Memory B cell (primary cell): ENCODE measurements around the gene UQCR11.
A peak's percentile ranks its signal among the peaks of the same experiment; 100 is the strongest.

ENCODE experiments used
- ATAC-seq: fragments of 150-1000 bp; cut with Tn5 transposase; 2 replicates; pipeline ENCODE4 v1.10.0; 2021; ENCODE audit warnings: low read depth, mild to moderate bottlenecking, moderate library complexity
- DNase-seq, 2 donors: peaks; one replicate each; pipeline ENCODE4 v3.0.0; 2022; ENCODE audit warnings: low spot score in 2 of 2
- H3K27ac Mint-ChIP-seq: one replicate; pipeline ENCODE4 v1.8.0; 2022; ENCODE audit warnings: mild to moderate bottlenecking, moderate library complexity, mixed read lengths
- H3K27me3 Mint-ChIP-seq: one replicate; pipeline ENCODE4 v1.8.0; 2022; ENCODE audit warnings: mixed read lengths
- H3K36me3 Mint-ChIP-seq: one replicate; pipeline ENCODE4 v1.8.0; 2022; ENCODE audit warnings: mild to moderate bottlenecking, mixed read lengths
- H3K4me1 Mint-ChIP-seq: one replicate; pipeline ENCODE4 v1.8.0; 2022; ENCODE audit warnings: mixed read lengths
- H3K4me3 Mint-ChIP-seq: one replicate; pipeline ENCODE4 v1.8.0; 2022; ENCODE audit warnings: mild to moderate bottlenecking, moderate library complexity, mixed read lengths
- H3K9me3 Mint-ChIP-seq: one replicate; pipeline ENCODE4 v1.8.0; 2022; ENCODE audit warnings: mixed read lengths

The UQCR11 gene

DNA sequence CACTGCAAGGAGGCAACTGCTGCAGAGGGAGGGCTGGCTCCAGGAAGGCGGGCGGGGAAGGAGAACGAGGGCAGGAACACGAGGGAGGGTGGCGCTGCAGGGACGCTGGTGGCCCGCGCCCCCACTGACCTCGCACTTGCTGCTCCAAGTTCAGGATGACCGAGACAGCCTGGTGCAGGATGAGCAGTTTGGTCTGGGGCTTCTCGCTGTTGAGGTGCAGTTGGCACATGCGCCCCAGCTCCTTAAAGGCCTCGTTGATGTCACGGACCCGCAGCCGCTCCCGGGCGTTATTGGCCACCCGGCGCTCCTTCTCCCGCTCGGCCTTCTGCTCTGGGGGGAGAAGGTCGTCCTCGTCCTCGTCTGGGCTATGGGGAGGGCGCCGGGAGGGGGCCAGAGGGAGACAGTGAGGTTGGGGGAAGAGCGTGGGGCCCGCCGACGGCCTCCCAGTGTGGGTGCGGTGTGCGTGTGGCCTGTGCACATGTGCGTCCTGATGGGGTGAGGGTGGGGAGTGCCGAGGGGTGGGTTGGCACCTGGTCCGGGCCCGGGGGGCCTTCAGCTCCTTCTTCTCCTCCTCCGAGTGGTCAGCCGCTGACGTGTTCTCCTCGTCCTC lies 10.0 kb upstream of the UQCR11 start:
- Mint-ChIP-seq H3K36me3 (peaks cover 33% of the 10 kb centered on the region), H3K27ac (peak overlapping the region; percentile 83), H3K27me3 (no peaks in the 10 kb centered on the region), H3K4me3 (no peak overlapping the region), H3K4me1 (peaks cover 23% of the 10 kb centered on the region), H3K9me3 (no peaks in the 10 kb centered on the region)
- DNase-seq (no peak), ATAC-seq (no peak)

GRCh38 chr19:1613808-1614570 lies 8.7 kb upstream of the UQCR11 start:
- no peak overlapping the region for H3K4me3 Mint-ChIP-seq
- no peaks in the 10 kb centered on the region for H3K27me3 Mint-ChIP-seq
- H3K4me1 Mint-ChIP-seq = peaks cover 26% of the 10 kb centered on the region
- no peak for DNase-seq
- no peaks in the 10 kb centered on the region for H3K9me3 Mint-ChIP-seq
- H3K27ac Mint-ChIP-seq = peak overlapping the region; percentile 83
- peaks cover 31% of the 10 kb centered on the region for H3K36me3 Mint-ChIP-seq
- no peak for ATAC-seq

DNA sequence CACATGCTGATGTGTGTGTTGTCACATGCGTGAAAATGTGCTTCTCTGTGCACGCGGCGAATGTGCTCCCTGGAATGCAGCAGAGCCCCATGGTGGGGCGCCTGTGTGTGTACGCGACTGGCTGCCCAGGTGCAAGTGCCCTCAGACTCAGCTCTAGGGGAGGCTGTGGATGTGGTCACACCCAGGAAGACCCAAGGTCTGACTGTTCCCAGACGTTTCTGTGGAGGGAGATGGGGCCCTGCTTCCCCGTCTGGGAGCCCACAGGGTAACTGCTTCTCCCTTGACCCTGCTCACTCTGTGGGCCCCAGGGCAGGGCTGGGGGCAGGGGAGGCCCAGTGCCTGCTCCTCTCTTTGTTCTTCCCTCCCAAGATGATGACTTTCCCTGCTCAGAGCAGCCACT lies 7.9 kb upstream of the UQCR11 start:
- no peak for ATAC-seq
- Mint-ChIP-seq H3K4me3 (no peak overlapping the region), H3K27ac (no peak overlapping the region), H3K27me3 (no peaks in the 10 kb centered on the region), H3K4me1 (peaks cover 24% of the 10 kb centered on the region), H3K9me3 (no peaks in the 10 kb centered on the region), H3K36me3 (peaks cover 27% of the 10 kb centered on the region)
- no peak for DNase-seq

DNA sequence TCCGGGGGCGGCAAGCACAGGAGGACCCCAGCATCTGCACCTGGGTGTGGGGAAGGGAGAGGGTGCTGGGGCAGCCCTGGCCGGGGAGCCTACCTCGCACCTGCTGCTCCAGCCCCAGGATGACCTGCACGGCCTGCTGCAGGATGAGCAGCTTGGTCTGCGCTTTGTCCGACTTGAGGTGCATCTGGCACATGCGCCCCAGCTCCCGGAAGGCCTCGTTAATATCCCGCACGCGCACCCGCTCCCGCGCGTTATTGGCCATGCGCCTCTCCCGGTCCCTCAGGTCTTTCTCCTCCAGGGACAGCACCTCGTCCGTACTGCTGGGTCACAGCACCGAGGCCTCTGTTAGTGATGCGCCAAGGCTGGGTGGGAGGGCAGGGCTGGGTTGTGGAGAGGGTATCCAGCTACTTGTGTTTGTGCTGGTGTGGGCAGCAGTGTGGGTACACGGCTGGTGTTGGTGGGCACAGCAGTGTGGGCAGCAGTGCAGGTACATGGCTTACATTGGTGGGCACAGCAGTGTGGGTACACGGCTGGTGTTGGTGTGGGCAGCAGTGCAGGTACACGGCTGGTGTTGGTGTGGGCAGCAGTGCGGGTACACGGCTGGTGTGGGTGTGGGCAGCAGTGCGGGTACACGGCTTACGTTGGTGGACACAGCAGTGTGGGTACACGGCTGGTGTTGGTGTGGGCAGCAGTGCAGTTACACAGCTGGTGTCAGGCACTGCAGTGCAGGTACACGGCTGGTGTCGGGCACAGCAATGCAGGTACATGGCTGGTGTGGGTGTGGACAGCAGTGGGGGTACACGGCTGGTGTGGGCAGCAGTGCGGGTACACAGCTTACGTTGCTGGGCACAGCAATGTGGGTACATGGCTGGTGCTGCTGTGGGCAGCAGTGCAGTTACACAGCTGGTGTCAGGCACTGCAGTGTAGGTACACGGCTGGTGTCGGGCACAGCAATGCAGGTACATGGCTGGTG lies 7.1 kb upstream of the UQCR11 start:
- DNase-seq = no peak
- ATAC-seq = no peak
- Mint-ChIP-seq H3K27me3 (no peaks in the 10 kb centered on the region), H3K36me3 (peaks cover 26% of the 10 kb centered on the region), H3K27ac (no peak overlapping the region), H3K4me3 (no peak overlapping the region), H3K4me1 (peaks cover 18% of the 10 kb centered on the region), H3K9me3 (no peaks in the 10 kb centered on the region)

DNA sequence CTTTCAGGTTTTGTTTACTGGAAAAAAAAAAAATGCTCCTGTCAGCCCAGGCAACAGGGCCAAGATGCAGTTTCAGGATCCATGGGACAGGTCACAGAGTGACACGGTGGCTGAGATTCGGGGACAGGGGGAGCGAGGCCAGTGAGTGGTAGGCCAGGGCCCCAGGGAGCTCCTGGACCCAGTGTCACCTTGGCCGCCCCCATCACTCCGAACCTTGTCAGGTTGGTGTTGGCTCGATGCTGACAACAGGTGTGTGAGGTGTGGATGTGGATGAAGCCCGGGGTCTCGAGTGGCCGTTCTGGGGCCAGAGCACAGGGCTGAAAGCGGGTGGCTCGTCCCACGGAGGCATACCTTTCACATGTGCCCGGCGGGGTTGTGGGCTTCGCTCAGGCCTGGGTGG lies 6.1 kb upstream of the UQCR11 start:
- Mint-ChIP-seq H3K4me1 (peaks cover 9% of the 10 kb centered on the region), H3K4me3 (no peak overlapping the region), H3K36me3 (peaks cover 26% of the 10 kb centered on the region), H3K27me3 (no peaks in the 10 kb centered on the region), H3K27ac (no peak overlapping the region), H3K9me3 (no peaks in the 10 kb centered on the region)
- ATAC-seq (no peak), DNase-seq (no peak)

- Mint-ChIP-seq H3K9me3 (no peaks in the 10 kb centered on the region), H3K4me1 (peaks cover 12% of the 10 kb centered on the region), H3K27ac (no peak overlapping the region), H3K36me3 (peaks cover 22% of the 10 kb centered on the region), H3K4me3 (no peak overlapping the region), H3K27me3 (no peaks in the 10 kb centered on the region)
- no peak for DNase-seq
- ATAC-seq = no peak
These were observed 5.3 kb upstream of the UQCR11 start for GRCh38 chr19:1610579-1610978.

GRCh38 chr19:1609680-1610474 lies 4.6 kb upstream of the UQCR11 start:
- Mint-ChIP-seq H3K27ac (no peak overlapping the region), H3K4me1 (peaks cover 14% of the 10 kb centered on the region), H3K27me3 (no peaks in the 10 kb centered on the region), H3K4me3 (no peak overlapping the region), H3K9me3 (no peaks in the 10 kb centered on the region), H3K36me3 (peaks cover 20% of the 10 kb centered on the region)
- no peak for ATAC-seq
- no peak for DNase-seq

GRCh38 chr19:1609103-1609396 lies 3.8 kb upstream of the UQCR11 start:
- peaks cover 14% of the 10 kb centered on the region for H3K4me1 Mint-ChIP-seq
- no peak overlapping the region for H3K27ac Mint-ChIP-seq
- H3K4me3 Mint-ChIP-seq = no peak overlapping the region
- H3K9me3 Mint-ChIP-seq = no peaks in the 10 kb centered on the region
- DNase-seq = no peak
- H3K36me3 Mint-ChIP-seq = peaks cover 12% of the 10 kb centered on the region
- H3K27me3 Mint-ChIP-seq = no peaks in the 10 kb centered on the region
- no peak for ATAC-seq

DNA sequence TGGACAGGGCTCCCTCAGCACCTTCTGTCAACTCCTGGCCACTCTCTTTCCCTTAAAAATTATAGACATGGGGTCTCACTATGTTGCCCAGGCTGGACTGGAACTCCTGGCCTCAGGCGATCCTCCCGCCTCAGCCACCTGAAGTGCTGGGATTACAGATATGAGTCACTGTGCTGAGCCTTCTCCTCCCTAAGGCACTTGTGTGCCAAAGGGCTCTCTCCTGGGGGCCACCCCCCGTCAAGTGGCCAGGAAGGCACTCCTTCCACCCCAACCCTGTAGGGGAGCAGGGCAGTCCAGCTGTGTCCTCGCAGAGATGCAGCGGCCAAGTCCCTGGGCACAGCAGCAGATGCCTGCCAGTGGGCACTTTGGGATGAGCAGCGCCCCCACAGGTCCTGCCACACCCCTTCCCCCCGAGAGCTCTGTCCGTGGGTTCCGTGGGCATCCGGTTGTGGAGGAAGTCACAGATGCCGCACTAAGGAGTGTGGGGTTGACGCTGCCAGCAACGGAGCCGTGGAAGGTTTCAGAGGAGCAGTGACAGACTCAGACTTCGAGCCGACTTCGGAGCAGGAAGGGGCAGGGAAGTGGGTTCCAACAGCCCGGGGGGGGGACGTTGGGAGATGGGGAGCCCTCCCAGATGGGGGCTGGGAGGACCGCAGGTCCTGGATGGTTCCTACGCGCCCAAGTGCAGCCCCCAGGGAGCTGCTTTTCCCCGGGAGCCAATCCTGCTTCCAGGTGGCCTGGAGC lies 3.3 kb upstream of the UQCR11 start:
- Mint-ChIP-seq H3K4me3 (peak overlapping the region; percentile 61), H3K9me3 (no peaks in the 10 kb centered on the region), H3K36me3 (peaks cover 9% of the 10 kb centered on the region), H3K4me1 (peaks cover 14% of the 10 kb centered on the region), H3K27ac (no peak overlapping the region), H3K27me3 (no peaks in the 10 kb centered on the region)
- ATAC-seq (no peak), DNase-seq (no peak)

DNA sequence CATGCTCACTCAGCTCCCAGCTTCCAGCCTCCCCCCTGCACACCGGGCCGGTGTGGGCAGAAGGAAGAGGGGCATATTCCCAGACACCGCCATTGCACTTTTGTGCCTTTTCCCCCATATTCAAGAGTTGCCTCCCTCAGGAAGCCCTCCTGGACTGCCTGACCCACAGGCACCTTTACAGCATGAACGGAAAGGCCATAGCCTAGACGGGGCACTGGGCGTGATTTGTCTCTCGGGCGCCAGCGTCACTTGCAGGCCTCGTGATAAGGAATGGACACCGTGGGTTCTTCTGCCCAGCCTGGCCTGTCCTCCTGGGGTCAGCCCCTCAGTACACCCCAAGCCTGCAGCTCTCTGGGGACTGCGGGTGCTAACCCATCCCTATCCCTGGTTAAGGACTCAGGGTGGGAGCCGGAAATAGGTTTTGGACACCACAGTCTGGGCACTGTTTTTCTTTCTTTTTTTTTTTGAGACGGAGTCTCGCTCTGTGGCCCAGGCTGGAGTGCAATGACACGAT lies 933 bp upstream of the UQCR11 start:
- Mint-ChIP-seq H3K4me3 (peak overlapping the region; percentile 97), H3K9me3 (no peaks in the 10 kb centered on the region), H3K36me3 (peaks cover 2% of the 10 kb centered on the region), H3K27ac (peak overlapping the region; percentile 95), H3K4me1 (peaks cover 18% of the 10 kb centered on the region), H3K27me3 (no peaks in the 10 kb centered on the region)
- no peak for ATAC-seq
- no peak for DNase-seq

- H3K36me3 Mint-ChIP-seq = peaks cover 8% of the 10 kb centered on the region
- ATAC-seq = no peak
- no peaks in the 10 kb centered on the region for H3K9me3 Mint-ChIP-seq
- H3K27ac Mint-ChIP-seq = no peak overlapping the region
- DNase-seq = no peak
- peaks cover 15% of the 10 kb centered on the region for H3K4me1 Mint-ChIP-seq
- no peaks in the 10 kb centered on the region for H3K27me3 Mint-ChIP-seq
- H3K4me3 Mint-ChIP-seq = no peak overlapping the region
These were observed 3.1 kb downstream of the UQCR11 start for GRCh38 chr19:1602091-1602707.

GRCh38 chr19:1601613-1602064 lies 3.6 kb downstream of the UQCR11 start:
- Mint-ChIP-seq H3K27ac (no peak overlapping the region), H3K27me3 (no peaks in the 10 kb centered on the region), H3K9me3 (no peaks in the 10 kb centered on the region), H3K36me3 (peaks cover 9% of the 10 kb centered on the region), H3K4me1 (peaks cover 16% of the 10 kb centered on the region), H3K4me3 (no peak overlapping the region)
- DNase-seq = no peak
- no peak for ATAC-seq

DNA sequence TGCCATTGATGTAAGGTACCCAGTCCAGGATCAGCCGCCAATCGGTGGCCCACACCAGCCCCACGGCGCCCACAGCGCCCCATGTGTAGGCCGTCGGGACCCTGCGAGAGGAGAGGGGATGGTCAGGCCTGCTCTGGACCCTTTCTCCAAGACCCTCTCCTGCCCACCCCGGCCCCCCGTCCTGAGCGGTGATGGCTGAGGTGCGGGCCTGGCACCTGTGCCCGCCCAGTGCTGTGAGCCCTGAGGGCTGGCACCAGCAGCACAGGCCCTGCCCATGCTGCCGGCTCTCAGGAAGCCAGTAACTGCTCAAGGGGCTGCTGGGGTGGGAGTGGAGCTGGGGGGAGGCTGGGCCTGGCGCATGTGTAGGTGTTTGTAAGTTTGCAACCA lies 5.8 kb downstream of the UQCR11 start:
- Mint-ChIP-seq H3K4me3 (no peak overlapping the region), H3K27me3 (no peaks in the 10 kb centered on the region), H3K4me1 (peaks cover 10% of the 10 kb centered on the region), H3K9me3 (no peaks in the 10 kb centered on the region), H3K36me3 (peaks cover 10% of the 10 kb centered on the region), H3K27ac (no peak overlapping the region)
- DNase-seq = no peak
- no peak for ATAC-seq
